AG08396 (cell line): ENCODE data around the gene FRG2.
"Not testable (repeated sequence)": the region's sequence is repeated elsewhere in the genome, so short reads cannot be mapped to it uniquely, and the experiment has no call there.

ENCODE experiments used
- DNase-seq: peaks from one replicate; pipeline ENCODE4 v3.0.0; 2012; ENCODE audit warnings: low spot score, mixed read lengths

The FRG2 gene

DNA sequence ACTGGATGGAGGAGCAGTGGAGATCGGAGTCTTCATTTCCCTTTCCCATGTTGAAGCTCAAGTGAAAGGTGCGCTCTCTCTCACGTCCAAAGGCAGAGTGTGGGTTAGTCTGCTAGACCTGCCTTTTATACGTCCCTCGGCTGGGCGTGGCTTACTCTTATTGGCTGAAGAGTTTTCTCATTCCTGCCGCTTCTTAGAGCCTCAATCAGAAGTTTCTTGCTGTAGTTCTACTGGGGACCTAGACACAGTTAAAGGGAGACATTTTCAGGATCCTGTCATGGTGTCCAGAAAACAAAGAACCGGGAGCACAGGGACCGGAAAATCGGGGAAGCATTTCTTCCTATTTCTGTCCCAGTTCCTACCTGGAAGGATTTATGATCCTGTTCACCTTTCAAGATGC lies at the start of gene FRG2:
Gene FRG2, minus strand, starts transcription at position 101 of the 400 bp plus-strand sequence. Its CDS starts 52 bp downstream, at position 49.
- DNase-seq, result not testable (repeated sequence)

DNA sequence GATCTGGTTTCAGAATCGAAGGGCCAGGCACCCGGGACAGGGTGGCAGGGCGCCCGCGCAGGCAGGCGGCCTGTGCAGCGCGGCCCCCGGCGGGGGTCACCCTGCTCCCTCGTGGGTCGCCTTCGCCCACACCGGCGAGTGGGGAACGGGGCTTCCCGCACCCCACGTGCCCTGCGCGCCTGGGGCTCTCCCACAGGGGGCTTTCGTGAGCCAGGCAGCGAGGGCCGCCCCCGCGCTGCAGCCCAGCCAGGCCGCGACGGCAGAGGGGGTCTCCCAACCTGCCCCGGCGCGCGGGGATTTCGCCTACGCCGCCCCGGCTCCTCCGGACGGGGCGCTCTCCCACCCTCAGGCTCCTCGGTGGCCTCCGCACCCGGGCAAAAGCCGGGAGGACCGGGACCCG lies 41.3 kb upstream of the FRG2 start:
- not testable (repeated sequence) for DNase-seq

DNA sequence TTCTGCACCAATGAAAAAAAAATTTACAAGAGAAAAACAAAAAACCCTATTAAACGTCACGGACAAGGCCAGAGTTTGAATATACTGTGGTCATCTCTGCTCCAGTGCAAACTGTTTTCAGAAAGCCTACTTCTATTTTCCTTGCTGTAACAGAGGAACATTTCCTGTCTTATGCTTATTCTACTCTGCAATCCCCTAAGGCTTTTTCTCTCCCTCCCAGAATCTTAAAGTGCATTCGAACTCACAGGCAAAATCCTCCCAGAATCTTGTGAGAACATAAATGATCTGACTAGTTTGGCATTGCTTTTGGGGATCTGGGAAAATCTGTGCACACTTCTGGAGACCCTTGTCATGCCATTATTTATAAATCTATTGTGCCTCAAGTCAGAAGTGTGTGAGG lies 37.7 kb upstream of the FRG2 start:
- not testable (repeated sequence) for DNase-seq

DNA sequence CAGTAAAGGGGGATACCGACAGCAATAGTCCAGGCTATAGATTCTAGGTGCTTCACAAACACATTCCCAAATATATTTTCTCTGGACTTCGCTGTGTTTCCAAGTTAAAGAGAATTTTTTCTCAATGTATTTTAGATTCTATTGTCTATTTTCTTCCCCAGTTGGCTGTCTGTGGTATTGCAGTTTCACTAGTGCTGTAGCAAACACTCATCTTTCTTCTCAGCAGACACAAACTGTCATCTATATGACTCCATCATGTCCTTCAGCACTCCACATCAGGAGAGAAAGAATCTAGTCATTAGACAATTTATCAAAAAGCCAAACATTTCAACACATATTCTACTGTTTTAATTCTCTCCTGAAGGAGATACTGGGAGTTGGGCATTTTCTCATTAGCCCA lies 37.3 kb upstream of the FRG2 start, which contains the start of gene DBET:
Gene DBET, plus strand, starts transcription at position 161 of the 400 bp plus-strand sequence.
- not testable (repeated sequence) for DNase-seq

DNA sequence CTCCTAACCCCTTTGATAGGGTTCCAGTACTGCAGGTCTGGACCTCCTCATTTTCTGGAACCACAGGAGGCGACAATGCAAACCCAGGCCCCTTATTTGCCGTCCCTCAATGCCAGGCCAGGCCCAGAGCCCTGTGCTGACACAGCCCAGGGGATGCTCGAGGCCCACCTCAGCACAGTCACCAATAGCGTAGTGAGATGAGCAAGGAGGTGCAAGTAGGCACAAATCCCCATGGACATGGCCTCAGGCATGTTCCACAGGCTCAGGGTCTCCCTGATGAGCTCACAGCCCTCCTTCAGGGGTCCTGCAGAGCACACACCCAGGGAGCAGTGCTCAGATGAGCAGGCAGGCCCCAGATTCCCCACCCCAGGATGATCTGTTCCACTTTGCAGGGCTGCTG lies 31.9 kb upstream of the FRG2 start:
- not testable (repeated sequence) for DNase-seq

DNA sequence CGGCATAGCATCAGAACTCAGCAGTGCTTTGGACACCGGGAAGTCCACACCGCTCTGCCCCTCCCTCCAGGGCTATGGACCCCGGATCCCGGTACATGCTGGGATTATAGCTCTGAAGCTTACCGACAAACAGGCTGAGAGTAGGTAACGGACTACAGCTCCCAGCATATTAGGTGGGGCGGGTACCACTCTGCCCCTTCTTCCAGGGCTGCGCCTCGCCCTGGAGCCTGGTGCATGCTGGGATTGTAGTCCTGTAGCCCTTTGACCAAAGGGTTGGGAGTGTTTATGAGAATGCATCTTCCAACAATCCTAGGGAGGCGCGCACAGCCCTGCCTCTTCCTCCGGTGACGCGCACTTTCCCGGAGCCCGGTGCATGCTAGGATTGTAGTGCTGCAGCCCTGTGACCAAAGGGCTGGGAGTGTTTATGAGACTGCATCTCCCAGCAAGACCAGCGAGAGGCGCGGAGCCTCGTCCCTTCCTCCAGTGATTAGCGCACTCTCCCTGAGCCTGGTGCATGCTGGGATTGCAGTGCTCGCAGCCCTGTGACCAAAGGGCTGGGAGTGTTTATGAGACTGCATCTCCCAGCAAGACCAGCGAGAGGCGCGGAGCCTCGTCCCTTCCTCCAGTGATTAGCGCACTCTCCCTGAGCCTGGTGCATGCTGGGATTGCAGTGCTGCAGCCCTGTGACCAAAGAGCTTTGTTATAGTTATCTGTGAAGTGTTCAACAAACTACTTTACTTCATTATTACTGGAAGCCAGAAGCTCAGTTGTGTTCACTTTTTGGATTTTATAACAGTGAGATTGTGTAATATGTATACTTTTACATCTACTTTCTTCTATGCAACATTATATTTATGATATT lies 22.6 kb upstream of the FRG2 start:
- not testable (repeated sequence) for DNase-seq

DNA sequence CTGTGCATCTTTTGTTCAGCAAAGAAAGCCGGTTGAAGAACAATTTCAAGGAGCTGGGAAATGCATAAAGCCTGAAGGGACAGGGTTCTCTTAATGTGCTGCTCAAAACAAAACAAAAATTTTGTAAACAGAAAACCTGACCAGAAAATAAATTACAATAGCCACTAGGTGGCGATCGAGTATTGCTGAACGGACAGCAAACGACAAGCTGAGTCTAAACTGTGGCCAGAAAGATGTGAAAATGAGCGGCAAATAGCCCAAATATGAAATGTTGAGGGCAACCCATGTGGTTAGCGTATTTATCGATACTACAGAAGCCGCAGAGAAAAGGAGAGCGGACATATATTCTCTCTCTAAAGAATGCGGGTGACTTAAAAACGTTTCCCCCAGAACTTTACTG lies 20.6 kb upstream of the FRG2 start:
- DNase-seq, result not testable (repeated sequence)

DNA sequence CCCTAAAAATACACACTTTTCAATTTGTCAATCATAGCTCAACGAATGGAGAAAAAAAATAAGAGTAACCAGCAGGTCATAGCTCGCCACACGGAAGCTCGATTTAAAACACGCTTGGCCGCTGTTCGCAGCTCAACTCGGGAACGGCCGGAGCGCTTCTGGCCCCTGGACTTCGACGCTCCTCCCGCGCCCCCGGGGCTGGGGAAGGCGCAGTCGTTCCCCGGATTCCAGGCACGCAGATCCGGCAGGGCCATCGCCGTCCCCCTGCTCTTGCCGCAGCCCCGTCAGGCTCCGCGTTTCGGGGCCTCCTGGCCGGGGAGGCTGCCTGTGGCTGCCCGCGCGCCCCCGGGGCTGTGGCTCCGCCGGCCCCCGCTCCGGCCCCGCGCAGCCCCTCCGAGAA lies 13.8 kb upstream of the FRG2 start:
- DNase-seq, result not testable (repeated sequence)

DNA sequence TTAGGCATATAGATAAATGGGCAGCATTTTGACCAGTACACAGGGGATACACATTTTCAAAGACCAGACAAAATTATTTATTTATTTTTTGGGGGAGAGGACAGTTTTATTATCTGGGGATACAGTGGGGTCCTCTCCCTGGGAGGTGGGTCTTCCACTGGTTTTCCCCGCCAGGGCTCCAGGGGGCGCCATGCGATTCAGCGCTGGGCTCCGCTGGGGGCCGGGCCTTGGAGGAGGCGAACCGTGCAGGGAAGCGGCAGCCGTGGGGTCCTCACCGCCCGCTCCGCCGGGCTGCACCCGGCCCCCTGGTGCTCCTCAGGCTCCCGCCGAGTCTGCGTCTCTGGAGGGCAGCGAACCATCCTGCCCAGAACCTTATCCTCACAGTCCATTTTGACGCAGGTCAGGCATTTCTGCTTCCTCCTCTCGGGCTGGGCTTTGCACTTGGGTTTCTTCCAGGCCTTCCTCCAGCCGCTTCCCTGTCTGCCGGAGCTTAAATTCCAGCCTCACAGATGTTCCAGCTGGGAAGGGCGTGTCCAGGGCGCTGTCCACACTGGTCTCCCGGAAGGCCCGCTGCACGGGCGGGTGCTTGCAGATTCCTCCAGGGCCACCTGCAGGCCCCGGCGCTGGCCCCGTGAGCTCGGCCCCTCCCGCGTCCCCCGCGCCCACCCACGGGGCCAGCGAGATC lies 10.8 kb upstream of the FRG2 start:
- DNase-seq, result not testable (repeated sequence)

DNA sequence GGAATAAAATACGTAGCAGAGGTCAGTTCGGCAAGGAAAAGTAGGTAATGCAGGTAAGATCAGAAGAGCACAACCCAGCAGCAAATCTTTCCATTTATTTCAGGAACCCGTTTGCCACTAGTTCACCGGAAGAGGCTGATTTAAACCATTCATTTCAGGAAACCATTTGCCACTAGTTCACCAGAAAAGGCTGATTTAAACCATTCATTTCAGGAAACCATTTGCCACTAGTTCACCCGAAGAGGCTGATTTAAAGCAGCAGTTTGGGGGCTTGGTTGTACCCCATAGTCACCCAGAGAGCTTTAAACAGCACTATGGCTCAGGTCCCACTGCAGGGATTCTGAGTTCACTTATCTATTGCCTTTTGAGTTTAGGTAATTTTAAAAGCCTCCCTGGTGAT lies 4.2 kb upstream of the FRG2 start:
- DNase-seq, result not testable (repeated sequence)

DNA sequence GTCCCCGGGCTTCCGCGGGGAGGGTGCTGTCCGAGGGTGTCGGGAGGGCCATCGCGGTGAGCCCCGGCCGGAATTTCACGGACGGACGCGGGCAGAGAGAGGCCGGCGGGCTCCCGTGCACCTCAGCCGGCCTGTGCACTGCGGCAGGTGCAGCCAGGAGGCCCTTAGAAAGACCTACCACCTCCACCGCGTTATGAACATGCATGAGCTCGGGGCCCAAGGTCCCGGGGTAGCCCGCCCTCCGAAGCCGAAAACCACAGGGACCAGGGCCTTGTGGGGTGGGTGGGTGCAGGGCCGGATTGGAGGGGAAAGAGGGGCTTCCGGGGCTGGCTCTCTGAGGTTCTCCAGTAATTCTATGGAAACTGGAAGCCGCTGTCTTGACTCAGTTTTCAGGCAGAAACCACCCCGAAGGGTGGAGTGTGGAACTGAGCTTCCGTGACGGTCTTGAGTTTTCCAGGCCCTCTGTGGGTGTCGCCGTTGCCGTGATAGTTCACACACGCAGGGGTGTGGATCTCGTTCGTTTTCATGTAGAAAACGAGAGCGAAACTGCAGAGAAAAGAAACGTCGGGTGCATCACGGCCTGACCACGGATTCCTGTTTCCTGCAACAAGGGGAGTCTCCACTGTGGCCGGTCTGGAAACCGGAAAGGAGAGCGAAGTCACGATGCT lies 4.3 kb downstream of the FRG2 start:
- not testable (repeated sequence) for DNase-seq

DNA sequence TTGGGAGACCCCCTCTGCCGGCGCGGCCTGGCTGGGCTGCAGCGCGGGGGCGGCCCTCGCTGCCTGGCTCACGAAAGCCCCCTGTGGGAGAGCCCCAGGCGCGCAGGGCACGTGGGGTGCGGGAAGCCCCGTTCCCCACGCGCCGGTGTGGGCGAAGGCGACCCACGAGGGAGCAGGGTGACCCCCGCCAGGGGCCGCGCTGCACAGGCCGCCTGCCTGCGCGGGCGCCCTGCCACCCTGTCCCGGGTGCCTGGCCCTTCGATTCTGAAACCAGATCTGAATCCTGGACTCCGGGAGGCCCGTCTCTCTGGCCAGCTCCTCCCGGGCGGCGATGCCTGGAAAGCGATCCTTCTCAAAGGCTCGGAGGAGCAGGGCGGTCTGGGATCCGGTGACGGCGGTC lies 5.1 kb downstream of the FRG2 start:
- DNase-seq, result not testable (repeated sequence)

DNA sequence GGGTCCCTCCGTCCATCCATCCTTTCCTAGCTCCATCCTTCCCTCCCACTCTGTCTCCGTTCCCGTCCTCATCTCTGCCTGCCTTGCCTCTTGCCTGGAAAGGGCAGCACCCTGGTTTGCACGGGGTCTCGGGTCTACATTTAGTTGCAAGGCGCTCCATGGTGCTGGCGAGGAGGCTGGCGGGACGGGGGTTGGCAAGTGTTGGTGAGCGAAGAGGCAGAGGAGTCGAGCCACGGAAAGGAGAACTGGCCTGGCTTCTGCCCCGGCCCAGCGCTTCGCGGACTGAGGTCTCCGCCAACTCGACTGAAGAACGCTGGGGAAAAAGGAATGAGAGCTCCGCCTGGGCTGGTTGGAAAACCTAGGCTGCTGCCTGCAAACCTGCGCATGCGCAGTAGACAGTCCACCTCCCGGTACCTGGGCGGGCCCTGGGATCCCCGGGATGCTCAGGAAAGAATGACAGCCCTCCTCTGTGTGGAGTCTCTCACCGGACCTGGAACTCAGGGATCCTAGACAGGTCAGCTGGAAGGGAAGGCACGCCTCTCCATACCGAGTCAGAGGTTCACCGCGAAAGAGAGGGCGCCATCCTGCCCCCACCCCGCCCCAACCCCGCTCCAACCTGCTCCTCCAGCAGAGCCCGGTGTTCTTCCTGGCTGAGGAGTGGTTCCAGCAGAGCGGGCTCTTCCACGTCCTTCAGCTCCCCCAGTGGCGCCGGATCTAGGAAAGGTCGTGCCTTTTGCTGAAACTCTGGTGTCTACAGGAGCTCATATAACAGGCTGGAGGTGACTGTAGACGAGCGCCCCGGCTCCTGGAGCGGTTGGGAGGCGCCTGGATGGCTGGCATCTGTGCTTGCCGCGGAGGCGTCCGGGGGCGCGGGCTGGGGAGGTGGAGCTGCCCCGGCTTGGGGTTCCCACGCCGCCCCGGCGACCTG lies 6.0 kb downstream of the FRG2 start:
- DNase-seq, result peak; percentile 71

DNA sequence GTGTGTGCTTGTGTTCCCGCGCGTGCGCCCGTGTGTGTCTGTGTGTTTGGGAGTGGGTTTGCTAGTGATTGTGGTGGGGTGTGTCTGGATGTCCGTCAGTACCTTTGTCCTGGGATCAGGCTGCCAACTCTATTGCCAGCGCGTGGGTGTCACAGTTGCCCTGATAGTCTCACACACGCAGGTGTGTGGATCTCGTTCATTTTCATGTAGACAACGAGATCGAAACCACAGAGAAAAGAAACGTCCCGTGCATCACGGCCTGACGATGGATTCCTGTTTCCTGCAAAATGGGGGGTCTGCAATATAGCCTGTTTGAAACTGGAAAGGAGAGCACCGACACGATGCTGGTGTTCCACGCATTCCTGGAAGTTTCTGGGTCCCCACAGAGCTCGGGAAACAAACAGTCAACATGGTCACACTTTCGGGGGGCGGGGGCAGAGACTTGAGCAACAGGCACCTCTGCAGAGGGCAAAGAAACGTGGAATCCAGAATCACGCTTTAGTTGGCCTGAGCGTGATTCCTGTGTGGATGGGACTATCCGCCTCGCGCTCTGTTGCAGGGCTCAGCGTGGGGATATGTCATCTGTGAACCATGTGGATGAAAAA lies 7.1 kb downstream of the FRG2 start:
- DNase-seq, result not testable (repeated sequence)

DNA sequence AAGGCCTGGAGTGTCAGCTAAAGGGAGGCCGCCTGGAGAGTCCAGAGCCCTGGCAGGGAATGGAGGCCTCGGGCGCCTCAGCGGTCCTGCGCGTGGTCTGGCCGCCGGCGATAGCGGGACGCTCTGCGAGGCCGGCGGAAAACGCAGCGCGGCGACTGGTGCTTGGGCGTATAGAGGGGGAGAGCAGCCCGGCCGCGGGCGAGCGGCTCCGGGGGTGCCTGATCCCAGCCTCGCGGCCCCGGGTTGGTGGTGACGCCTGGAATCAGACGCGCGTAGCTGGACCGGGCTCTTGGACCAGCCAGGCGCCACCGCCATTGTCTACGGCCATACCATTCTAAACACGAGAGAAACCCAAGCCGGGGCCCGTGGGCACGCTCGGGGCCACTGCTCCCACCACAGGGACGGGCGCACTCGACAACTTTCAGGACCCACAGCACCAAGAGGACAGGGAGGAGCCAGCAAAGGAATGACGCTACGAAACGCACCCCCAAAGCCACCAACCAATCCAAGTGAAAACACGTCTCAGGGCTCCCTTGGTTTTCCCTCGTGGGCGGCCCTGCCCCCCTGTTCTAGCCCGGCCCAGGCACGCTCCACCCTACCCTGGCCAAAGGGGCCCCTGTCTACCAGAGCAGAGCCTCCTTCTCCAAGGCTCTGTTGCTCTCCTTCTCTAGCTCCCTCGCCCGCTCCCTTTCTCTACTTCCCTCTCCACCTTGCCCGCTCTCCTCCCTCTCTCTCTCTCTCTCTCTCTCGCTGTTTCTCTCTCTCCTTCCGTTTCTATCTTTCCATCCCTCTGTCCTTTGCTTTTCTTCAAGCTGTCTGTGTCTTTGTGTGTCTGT lies 7.8 kb downstream of the FRG2 start:
- peak; percentile 12 for DNase-seq

DNA sequence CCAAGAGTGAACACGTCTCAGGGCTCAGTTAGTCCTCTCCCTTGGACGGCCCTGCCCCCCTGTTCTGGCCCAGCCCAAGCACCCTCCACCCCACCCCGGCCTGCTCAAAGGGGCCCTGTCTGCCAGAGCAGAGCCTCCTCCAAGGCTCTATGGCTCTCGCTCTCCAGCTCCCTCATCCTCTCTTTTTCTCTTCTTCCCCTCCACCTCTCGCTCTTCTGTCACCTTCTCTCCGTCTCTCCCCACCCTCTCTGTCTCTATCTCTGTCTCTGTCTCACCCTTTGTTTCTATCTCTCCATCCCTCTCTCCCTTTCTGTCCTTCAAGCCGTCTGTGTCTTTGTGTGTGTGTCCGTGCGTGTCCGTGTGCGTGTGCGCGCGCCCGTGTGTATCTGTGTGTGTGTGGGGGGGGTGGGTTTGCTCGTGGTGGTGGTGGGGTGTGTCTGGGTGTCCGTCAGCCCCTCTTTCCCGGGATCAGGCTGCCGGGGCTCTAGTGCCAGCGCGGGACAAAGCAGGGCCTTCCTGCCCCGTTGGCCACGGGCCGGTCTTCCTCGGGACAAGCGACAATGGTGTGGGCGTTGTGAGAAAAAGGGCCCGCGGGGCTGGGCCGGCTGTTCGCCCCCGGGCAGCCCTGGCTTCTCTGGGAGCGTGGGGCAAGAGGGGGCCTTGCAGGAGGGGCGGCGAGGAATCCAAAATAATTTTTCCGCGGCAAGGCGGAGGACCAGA lies 8.7 kb downstream of the FRG2 start:
- no peak for DNase-seq

DNA sequence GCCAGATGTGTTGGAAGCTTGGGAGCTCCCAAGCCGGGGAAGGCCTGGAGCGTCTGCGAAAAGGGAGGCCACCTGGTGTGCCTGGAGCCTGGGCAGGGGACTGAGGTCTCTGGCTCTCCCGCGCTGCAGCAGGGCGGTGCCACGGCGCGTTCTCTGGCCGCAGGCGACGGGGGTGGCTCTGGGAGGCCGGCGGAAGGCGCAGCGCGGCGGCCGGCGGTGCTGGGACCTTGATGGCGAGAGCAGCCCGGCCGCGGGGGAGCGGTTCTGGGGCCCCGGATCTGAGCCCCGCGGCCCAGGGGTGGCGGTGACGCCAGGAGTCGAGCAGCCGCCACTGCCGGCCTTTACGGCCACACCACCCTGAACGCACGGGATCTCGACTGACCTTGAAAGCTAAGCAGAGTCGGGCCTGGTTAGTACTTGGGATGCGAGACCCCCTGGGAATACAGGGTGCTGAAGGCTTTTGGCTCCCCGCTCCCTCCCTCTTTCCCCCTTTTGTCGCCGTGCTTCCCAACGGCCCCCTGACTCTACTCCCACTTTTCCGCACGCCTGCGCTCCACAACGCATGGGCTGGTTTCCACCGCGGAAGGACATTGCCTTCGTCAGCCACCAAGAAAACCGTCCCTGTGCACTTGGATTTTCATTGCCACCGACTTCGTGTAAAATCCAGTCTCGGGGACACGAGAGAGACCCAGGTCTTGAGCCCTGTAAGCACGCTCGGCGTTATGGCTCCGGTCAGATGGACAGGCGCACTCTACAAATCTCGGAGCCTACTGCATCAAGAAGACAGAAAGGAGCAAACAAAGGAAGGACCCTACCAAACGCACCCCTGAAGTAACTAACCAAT lies 9.5 kb downstream of the FRG2 start:
- no peak for DNase-seq
